Loucy (cell line): ENCODE measurements around the gene PASK.

ENCODE experiments used
- H2AFZ ChIP-seq: fragments of 200-600 bp; sonication (generic); 2 replicates; pipeline ENCODE4 v1.6.0; 2016; ENCODE audit warnings: antibody characterized with exemption, mild to moderate bottlenecking, low read length, moderate library complexity
- H3F3A ChIP-seq: fragments of 200-600 bp; 2 replicates; pipeline ENCODE4 v1.6.0; 2016; ENCODE audit warnings: antibody characterized with exemption, low read depth, mild to moderate bottlenecking
- H3K27me3 ChIP-seq: fragments of 200-600 bp; sonication (generic); 2 replicates; pipeline ENCODE4 v1.6.1; 2014; ENCODE audit warnings: low read length, mild to moderate bottlenecking; ENCODE audit not compliant: insufficient read depth, poor library complexity, severe bottlenecking
- H3K36me3 ChIP-seq: fragments of 200-600 bp; sonication (generic); 2 replicates; pipeline ENCODE4 v1.6.1; 2016; ENCODE audit warnings: low read length; ENCODE audit not compliant: insufficient read depth
- H3K4me1 ChIP-seq: fragments of 200-600 bp; sonication (generic); 2 replicates; pipeline ENCODE4 v1.5.1; 2014; ENCODE audit warnings: low read length, mild to moderate bottlenecking; ENCODE audit not compliant: insufficient read depth, poor library complexity, severe bottlenecking
- H3K4me2 ChIP-seq: fragments of 200-600 bp; sonication (generic); 2 replicates; pipeline ENCODE4 v1.6.0; 2014; ENCODE audit warnings: antibody characterized with exemption, low read length, low read depth, mild to moderate bottlenecking; ENCODE audit not compliant: poor library complexity, severe bottlenecking
- H3K4me3 ChIP-seq: fragments of 200-600 bp; sonication (generic); 2 replicates; pipeline ENCODE4 v1.5.1; 2014; ENCODE audit warnings: low read length, mild to moderate bottlenecking, mixed read lengths; ENCODE audit not compliant: poor library complexity, severe bottlenecking
- H3K79me2 ChIP-seq: fragments of 200-600 bp; sonication (generic); 2 replicates; pipeline ENCODE4 v1.6.1; 2014; ENCODE audit warnings: low read length; ENCODE audit not compliant: insufficient read depth
- H3K9ac ChIP-seq: fragments of 200-600 bp; sonication (generic); 2 replicates; pipeline ENCODE4 v1.6.0; 2014; ENCODE audit warnings: mild to moderate bottlenecking, low read depth, low read length, moderate library complexity; ENCODE audit not compliant: poor library complexity, severe bottlenecking
- H3K9me2 ChIP-seq: fragments of 200-600 bp; sonication (generic); replicated peaks from 2 replicates; pipeline ENCODE4 v1.6.1; 2016; ENCODE audit warnings: low read depth, low read length, mixed read lengths
- H3K9me3 ChIP-seq: fragments of 200-600 bp; sonication (generic); 2 replicates; pipeline ENCODE4 v1.6.1; 2014; ENCODE audit warnings: mild to moderate bottlenecking, antibody characterized with exemption, low read length, low read depth; ENCODE audit not compliant: insufficient read depth
- H4K20me1 ChIP-seq: fragments of 200-600 bp; sonication (generic); 2 replicates; pipeline ENCODE4 v1.6.0; 2014; ENCODE audit warnings: antibody characterized with exemption, low read length, mild to moderate bottlenecking; ENCODE audit not compliant: insufficient read depth, poor library complexity, severe bottlenecking
- CTCF ChIP-seq: fragments of 200-600 bp; sonication (generic); conservative IDR thresholded peaks from 2 replicates; pipeline ENCODE4 v1.5.1; 2014; ENCODE audit warnings: mild to moderate bottlenecking, antibody characterized with exemption, low read length
- EZH2phosphoT487 ChIP-seq: fragments of 200-600 bp; IDR thresholded peaks from 2 replicates; pipeline ENCODE4 v1.6.1; 2018; ENCODE audit warnings: antibody characterized with exemption, mild to moderate bottlenecking, moderate library complexity, borderline replicate concordance

PASK gene

GRCh38 chr2:241130316-241130715, 19.0 kb downstream of the PASK start:
- Histone ChIP-seq H4K20me1 (no peaks in the 10 kb centered on the region), H2AFZ (no peak overlapping the region), H3K4me1 (no peaks in the 10 kb centered on the region), H3K9ac (no peak overlapping the region), H3K27me3 (no peaks in the 10 kb centered on the region), H3K9me2 (no peaks in the 10 kb centered on the region), H3K9me3 (no peaks in the 10 kb centered on the region), H3K79me2 (no peaks in the 10 kb centered on the region), H3K4me3 (no peak overlapping the region), H3F3A (no peaks in the 10 kb centered on the region), H3K36me3 (peaks cover 11% of the 10 kb centered on the region; the same call in 1 of the 2 replicates), H3K4me2 (no peak overlapping the region)
- TF ChIP-seq CTCF, result no peak

DNA sequence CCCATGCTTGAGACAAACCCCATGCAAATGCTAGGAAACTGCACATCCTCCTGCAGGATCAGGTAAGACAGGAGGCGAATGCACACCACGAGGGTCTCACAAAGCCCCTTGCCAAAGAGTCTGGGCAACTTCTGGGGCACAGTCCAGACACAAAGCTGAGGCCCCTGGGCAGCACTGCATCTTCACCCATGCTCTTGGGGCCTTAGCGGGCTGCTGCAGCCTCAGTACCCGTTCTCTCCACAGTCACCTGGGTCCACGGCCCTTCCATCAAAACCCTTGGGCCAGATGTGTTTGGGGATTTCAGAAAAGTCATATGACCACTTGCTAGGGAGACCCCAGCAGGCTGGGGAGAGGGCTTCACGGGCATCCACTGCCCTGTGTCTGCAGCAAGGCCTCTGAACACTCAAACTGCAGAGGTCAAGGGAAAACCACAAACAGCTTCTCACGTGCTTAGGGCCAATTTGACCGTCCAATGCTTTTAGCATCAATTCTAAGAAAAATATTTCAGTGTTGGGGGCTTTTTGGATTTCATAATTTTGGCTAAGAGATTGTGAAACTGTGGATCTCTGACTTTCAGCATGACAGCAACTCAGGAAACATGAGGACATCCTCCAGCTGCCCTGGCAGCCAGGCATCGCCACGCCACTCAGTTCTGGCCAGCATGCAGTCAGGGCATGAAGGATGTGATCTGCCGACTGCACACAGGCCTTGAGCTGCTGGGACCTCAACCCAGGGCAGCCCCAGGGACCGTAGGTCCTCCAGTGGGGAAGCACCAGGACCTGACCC, 20.0 kb downstream of the PASK start:
- Histone ChIP-seq H2AFZ (no peak overlapping the region), H3F3A (no peaks in the 10 kb centered on the region), H3K4me2 (no peak overlapping the region), H3K4me1 (no peaks in the 10 kb centered on the region), H3K27me3 (no peaks in the 10 kb centered on the region), H3K9me2 (no peaks in the 10 kb centered on the region), H3K9ac (no peak overlapping the region), H3K9me3 (no peaks in the 10 kb centered on the region), H4K20me1 (no peaks in the 10 kb centered on the region), H3K36me3 (peaks cover 11% of the 10 kb centered on the region; the same call in 1 of the 2 replicates), H3K4me3 (no peak overlapping the region), H3K79me2 (no peaks in the 10 kb centered on the region)
- no peak for TF ChIP-seq CTCF
- no peak for TF ChIP-seq EZH2phosphoT487

GRCh38 chr2:241128266-241128665, 21.0 kb downstream of the PASK start:
- TF ChIP-seq EZH2phosphoT487, result no peak
- TF ChIP-seq CTCF, result no peak
- no peaks in the 10 kb centered on the region for H3K79me2 ChIP-seq
- no peaks in the 10 kb centered on the region for H3K4me1 ChIP-seq
- H3K36me3 ChIP-seq, result peaks cover 19% of the 10 kb centered on the region; the same call in 1 of the 2 replicates
- no peaks in the 10 kb centered on the region for H3K9me3 ChIP-seq
- no peak overlapping the region for H2AFZ ChIP-seq
- H3K9ac ChIP-seq, result no peak overlapping the region
- no peak overlapping the region for H3K4me3 ChIP-seq
- H3F3A ChIP-seq, result no peaks in the 10 kb centered on the region
- H4K20me1 ChIP-seq, result no peaks in the 10 kb centered on the region
- no peaks in the 10 kb centered on the region for H3K9me2 ChIP-seq
- H3K4me2 ChIP-seq, result no peak overlapping the region
- no peaks in the 10 kb centered on the region for H3K27me3 ChIP-seq
